NB4 (cell line): ENCODE data around the gene DNAH11.

Experiments
- DNase-seq: peaks from one replicate; pipeline ENCODE4 v3.0.0; 2010; ENCODE audit warnings: low read depth
- H3K4me3 ChIP-seq: one replicate; pipeline ENCODE4 v1.5.1; 2011; ENCODE audit warnings: mild to moderate bottlenecking, low read depth, low read length, moderate library complexity
- MYC ChIP-seq: IDR thresholded peaks from 2 replicates; pipeline ENCODE4 v1.6.1; 2011; ENCODE audit warnings: low read depth, low read length
- POLR2A ChIP-seq: IDR thresholded peaks from 2 replicates; pipeline ENCODE4 v1.6.1; 2011; ENCODE audit warnings: mild to moderate bottlenecking; ENCODE audit not compliant: insufficient read length; ENCODE audit errors: extremely low read depth
- TF ChIP-seq, protein P1 (sequence below): IDR thresholded peaks from 2 replicates; pipeline ENCODE4 v1.6.1; 2011; ENCODE audit warnings: low read depth, low read length
- TF ChIP-seq, protein P2 (sequence below): IDR thresholded peaks from one replicate; pipeline ENCODE4 v1.5.1; 2012; ENCODE audit warnings: low read depth, low read length

DNAH11 gene

DNA sequence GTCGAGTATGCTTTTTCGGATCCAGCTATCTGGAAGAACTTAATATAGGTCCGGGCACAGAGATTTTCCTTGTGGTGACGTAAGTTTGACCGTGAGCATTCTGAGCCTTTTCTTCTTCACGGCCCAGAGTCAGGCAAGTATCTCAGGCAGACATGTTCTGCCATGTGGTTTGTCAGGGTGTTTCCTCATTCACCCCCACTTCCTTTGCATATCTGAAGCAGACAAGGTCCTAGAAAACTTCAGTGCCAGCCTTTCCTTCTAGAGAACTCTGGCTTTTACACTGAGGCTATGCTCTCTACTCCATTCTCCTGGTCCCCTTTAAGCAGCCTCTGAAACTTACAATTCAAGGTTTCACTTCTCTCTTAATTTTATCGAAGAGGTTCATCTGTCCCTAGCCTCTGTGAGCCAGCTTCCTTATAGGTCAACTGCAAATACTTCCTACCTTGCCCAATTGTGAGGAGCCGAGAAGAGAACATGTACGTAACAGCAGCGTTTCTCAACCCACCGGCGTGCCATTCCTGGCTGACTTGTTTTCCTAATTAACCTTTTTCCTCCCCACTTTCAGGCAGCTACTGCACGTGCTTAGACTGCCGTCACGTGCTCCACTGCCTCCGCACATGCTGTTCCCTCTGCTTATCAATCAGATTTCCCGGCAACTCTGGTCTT is 355.6 kb downstream of the DNAH11 start:
- peak; percentile 69 for DNase-seq
- TF ChIP-seq, protein P1, sequence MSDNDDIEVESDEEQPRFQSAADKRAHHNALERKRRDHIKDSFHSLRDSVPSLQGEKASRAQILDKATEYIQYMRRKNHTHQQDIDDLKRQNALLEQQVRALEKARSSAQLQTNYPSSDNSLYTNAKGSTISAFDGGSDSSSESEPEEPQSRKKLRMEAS = no peak
- no peak for TF ChIP-seq MYC
- TF ChIP-seq POLR2A = no peak
- TF ChIP-seq, protein P2, sequence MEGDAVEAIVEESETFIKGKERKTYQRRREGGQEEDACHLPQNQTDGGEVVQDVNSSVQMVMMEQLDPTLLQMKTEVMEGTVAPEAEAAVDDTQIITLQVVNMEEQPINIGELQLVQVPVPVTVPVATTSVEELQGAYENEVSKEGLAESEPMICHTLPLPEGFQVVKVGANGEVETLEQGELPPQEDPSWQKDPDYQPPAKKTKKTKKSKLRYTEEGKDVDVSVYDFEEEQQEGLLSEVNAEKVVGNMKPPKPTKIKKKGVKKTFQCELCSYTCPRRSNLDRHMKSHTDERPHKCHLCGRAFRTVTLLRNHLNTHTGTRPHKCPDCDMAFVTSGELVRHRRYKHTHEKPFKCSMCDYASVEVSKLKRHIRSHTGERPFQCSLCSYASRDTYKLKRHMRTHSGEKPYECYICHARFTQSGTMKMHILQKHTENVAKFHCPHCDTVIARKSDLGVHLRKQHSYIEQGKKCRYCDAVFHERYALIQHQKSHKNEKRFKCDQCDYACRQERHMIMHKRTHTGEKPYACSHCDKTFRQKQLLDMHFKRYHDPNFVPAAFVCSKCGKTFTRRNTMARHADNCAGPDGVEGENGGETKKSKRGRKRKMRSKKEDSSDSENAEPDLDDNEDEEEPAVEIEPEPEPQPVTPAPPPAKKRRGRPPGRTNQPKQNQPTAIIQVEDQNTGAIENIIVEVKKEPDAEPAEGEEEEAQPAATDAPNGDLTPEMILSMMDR = no peak
- H3K4me3 ChIP-seq = no peak overlapping the region

DNA sequence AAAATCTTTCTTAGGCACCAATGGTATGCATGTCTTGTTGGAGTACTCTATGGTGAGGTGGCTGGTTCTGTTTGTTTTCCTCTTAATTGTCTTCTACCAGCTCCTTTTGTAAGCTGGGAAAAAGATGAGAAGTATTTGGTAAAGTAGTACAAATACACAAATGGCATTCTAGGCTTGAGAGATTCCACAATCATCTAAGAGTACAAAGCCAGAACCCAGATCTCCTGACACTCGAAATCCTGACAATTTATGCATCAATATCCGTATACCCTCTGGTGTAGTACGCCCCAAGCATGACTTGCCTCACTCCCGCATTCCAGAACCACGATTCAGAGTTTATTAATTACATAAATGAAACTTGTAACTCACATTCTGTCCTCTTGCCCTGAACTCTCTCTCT is 359.4 kb downstream of the DNAH11 start:
- no peak for DNase-seq
- H3K4me3 ChIP-seq = no peak overlapping the region
- no peak for TF ChIP-seq POLR2A
- TF ChIP-seq, protein P2 = no peak
- TF ChIP-seq MYC = no peak
- TF ChIP-seq, protein P1 = no peak

DNA sequence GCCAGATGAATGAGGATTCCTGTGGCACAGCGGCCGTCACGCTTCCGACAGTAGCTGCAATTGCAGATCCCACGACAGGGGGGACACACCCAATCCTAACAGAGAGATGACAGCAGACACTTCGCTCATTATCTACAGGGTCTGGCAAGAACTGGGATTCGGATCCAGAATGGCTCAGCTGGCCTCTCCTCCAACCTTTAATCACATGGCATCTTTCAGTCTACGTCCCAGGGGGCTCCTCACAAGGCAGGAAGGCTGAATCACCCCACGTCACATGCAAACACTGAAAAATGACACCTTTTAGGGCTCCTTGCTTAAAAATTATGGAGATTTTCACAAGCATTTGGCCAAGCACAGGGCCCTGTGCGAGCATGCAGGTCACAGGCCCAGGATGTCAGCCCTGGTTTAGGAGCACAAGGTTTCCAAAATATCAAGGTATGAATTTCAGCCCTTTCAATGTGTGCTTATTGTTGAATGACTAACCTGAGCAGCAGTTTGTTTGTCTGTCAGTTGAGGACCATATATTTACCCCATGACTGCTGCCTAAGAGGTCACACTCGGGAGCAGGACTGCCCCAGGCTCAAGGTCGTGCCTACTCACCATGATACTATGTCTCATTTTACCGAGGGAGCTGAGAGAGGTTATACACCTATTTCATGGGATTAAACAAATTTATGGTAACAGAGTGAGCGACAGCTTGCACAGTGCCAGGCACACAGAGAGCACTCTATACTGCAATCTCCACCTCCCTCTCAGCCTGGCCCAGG is 360.4 kb downstream of the DNAH11 start:
- TF ChIP-seq, protein P1 = no peak
- TF ChIP-seq, protein P2 = no peak
- no peak for TF ChIP-seq MYC
- TF ChIP-seq POLR2A = no peak
- no peak for DNase-seq

DNA sequence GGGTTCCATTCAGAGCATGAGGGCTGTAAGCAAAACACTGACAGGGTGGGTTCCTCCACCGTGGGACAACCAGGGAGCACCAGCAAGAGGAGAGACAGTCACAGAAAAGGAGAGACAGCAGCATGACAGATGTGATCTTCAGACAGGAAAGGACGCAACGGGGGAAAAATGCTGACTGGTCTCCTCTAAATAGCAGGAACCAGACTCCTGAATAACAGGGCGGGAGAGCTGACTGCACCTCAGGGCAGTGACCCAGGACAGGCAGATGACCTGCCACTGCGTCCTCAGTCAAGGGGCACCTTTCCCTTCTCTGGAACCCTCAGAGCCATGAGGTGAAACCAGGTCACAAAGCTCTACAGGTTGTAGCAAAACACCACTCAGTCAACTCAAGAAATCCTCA is 365.9 kb downstream of the DNAH11 start:
- DNase-seq = no peak

More for the DNA sequence above, 360.4 kb downstream of the DNAH11 start:
- no peak overlapping the region for H3K4me3 ChIP-seq

DNA sequence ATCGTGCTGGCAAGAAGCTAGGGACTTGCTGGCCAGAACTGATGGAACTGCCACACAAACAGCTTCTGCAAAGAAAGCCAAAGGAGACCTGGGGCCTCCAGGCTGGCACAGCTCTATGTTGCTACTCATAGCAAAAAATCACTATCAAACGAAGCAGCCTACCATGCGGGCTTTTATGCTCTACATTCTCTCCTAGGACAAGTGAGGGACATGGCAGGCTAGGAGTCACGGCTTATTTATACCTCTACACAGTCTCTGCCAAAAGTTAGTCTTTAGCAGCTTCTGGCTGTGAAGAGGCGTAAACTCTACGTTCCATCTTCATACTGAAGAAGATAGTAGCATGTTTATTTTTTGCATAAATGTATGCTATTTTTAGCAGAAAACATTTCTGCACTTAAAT is 367.4 kb downstream of the DNAH11 start:
- H3K4me3 ChIP-seq = no peak overlapping the region
- TF ChIP-seq MYC (no peak), POLR2A (no peak)
- TF ChIP-seq, protein P1 = no peak
- TF ChIP-seq, protein P2 = no peak
- no peak for DNase-seq

More for the DNA sequence above, 365.9 kb downstream of the DNAH11 start:
- no peak overlapping the region for H3K4me3 ChIP-seq
- TF ChIP-seq, protein P1 = no peak
- TF ChIP-seq POLR2A = no peak
- TF ChIP-seq, protein P2 = no peak
- no peak for TF ChIP-seq MYC
